Peyer's patch (tissue), 4 donors: ENCODE measurements around the gene PLEKHN1. TPM values are rescaled to one million over a fixed set of nuclear protein-coding genes. Genes with fewer than 3 reads are reported as not detected.

Source experiments
- DNase-seq, 3 donors: peaks; one replicate each; pipeline ENCODE4 v3.0.0-alpha.2; 2017 to 2019
- H3K27ac ChIP-seq, 4 donors: fragments of 200-600 bp; sonication (generic); one replicate each; pipeline ENCODE4 v1.5.1; 2016 to 2019
- H3K27me3 ChIP-seq, 2 donors: fragments of 200-600 bp; sonication (generic); one replicate each; pipeline ENCODE4 v1.5.1; 2019
- H3K36me3 ChIP-seq, 3 donors: fragments of 200-600 bp; sonication (generic); one replicate each; pipeline ENCODE4 v1.5.1; 2016 to 2019
- H3K4me1 ChIP-seq, 4 donors: fragments of 200-600 bp; sonication (generic); one replicate each; pipeline ENCODE4 v1.5.1; 2016 to 2019
- H3K4me3 ChIP-seq, 4 donors: fragments of 200-600 bp; sonication (generic); 1 replicate in 3 of 4; 2 replicates in 1 of 4; pipeline ENCODE4 v1.5.1; 2016 to 2019; ENCODE audit warnings: mild to moderate bottlenecking in 1 of 4
- H3K9me3 ChIP-seq, 4 donors: fragments of 200-600 bp; sonication (generic); one replicate each; pipeline ENCODE4 v1.5.1; 2016 to 2019; ENCODE audit warnings: mild to moderate bottlenecking in 1 of 4
- POLR2A ChIP-seq, 2 donors: fragments of 450-650 bp; IDR thresholded peaks; one replicate each; pipeline ENCODE4 v1.5.1; 2017; ENCODE audit warnings: antibody characterized with exemption in 2 of 2, mild to moderate bottlenecking in 2 of 2, moderate library complexity in 2 of 2
- total RNA-seq, 4 donors: library from RNA; depleted of rRNA; stranded (reverse); fragments of >200 nt; gene quantifications; one replicate each; pipeline ENCODE4 v1.1.0, GENCODE V29; 2016
- TF ChIP-seq, protein P1 (sequence below), 6 experiments: fragments of 450-650 bp in 4 of 6; fragments of 200-600 bp in 2 of 6; sonication (generic) in 1 of 6; IDR thresholded peaks; one replicate each; pipeline ENCODE4 v1.5.1; 2017 to 2019; ENCODE audit warnings: antibody characterized with exemption in 6 of 6, mild to moderate bottlenecking in 3 of 6, moderate library complexity in 1 of 6

Gene PLEKHN1
- total RNA-seq, 4 donors from 2014 or later, result 0.40 to 0.83 (median 0.47) TPM; not detected in 1

GRCh38 chr1:937521-937920 lies 28.8 kb upstream of the PLEKHN1 start:
- no peak for DNase-seq
- TF ChIP-seq, protein P1, sequence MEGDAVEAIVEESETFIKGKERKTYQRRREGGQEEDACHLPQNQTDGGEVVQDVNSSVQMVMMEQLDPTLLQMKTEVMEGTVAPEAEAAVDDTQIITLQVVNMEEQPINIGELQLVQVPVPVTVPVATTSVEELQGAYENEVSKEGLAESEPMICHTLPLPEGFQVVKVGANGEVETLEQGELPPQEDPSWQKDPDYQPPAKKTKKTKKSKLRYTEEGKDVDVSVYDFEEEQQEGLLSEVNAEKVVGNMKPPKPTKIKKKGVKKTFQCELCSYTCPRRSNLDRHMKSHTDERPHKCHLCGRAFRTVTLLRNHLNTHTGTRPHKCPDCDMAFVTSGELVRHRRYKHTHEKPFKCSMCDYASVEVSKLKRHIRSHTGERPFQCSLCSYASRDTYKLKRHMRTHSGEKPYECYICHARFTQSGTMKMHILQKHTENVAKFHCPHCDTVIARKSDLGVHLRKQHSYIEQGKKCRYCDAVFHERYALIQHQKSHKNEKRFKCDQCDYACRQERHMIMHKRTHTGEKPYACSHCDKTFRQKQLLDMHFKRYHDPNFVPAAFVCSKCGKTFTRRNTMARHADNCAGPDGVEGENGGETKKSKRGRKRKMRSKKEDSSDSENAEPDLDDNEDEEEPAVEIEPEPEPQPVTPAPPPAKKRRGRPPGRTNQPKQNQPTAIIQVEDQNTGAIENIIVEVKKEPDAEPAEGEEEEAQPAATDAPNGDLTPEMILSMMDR (IDR thresholded peaks at IDR 0.05), result no peak
- TF ChIP-seq POLR2A (IDR thresholded peaks at IDR 0.05), result no peak
- no peak overlapping the region for H3K4me3 ChIP-seq
- H3K27me3 ChIP-seq, result peaks cover 0 to 52% of the 10 kb centered on the region in 2 donors
- no peaks in the 10 kb centered on the region for H3K9me3 ChIP-seq
- peaks cover 5 to 38% (median 25%) of the 10 kb centered on the region in 4 donors for H3K4me1 ChIP-seq
- H3K27ac ChIP-seq, result no peak overlapping the region
- H3K36me3 ChIP-seq, result no peaks in the 10 kb centered on the region

- Histone ChIP-seq H3K36me3 (no peaks in the 10 kb centered on the region), H3K4me3 (no peak overlapping the region), H3K27me3 (peaks cover 0 to 59% of the 10 kb centered on the region in 2 donors), H3K9me3 (no peaks in the 10 kb centered on the region), H3K27ac (no peak overlapping the region), H3K4me1 (peaks cover 5 to 45% (median 27%) of the 10 kb centered on the region in 4 donors)
- TF ChIP-seq, protein P1 (IDR thresholded peaks at IDR 0.05), result peak in 4 of 6 experiments; percentile 30 to 66 (median 62)
- no peak for TF ChIP-seq POLR2A (IDR thresholded peaks at IDR 0.05)
- peak in 1 of 3 donors; percentile 63 for DNase-seq
Observed at GRCh38 chr1:938088-938683, 28.1 kb upstream of the PLEKHN1 start.

DNA sequence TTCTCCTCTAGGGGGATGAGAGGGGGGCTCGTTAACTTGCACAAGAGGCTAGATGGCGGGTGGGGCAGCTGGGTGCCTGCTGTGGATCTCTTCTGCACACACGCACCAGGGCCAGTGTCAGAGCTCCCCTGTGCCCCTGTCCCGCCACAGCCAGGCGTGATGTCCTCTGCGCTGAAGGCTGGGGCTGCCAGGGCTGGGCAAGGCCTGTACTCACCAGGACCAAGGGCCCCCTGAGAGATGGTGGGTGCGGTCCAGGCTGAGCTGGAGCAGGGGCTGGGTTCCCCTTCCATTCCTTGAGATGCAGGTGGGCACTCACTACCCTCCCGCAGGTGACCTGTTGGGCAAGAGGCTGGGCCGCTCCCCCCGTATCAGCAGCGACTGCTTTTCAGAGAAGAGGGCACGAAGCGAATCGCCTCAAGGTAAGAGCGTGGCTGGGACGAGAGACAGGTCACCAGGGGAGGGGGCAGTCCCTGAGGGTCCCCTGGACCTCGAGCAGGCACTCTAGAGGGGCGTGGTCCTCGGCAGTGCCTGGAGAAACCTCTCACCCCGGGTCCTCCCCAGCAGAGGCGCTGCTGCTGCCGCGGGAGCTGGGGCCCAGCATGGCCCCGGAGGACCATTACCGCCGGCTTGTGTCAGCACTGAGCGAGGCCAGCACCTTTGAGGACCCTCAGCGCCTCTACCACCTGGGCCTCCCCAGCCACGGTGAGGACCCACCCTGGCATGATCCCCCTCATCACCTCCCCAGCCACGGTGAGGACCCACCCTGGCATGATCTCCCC lies 27.4 kb upstream of the PLEKHN1 start:
- Histone ChIP-seq H3K27me3 (peaks cover 0 to 55% of the 10 kb centered on the region in 2 donors), H3K27ac (no peak overlapping the region), H3K9me3 (no peaks in the 10 kb centered on the region), H3K4me3 (no peak overlapping the region), H3K36me3 (no peaks in the 10 kb centered on the region), H3K4me1 (peaks cover 5 to 51% (median 27%) of the 10 kb centered on the region in 4 donors)
- no peak for DNase-seq
- TF ChIP-seq, protein P1 (IDR thresholded peaks at IDR 0.05), result no peak
- TF ChIP-seq POLR2A (IDR thresholded peaks at IDR 0.05), result no peak

DNA sequence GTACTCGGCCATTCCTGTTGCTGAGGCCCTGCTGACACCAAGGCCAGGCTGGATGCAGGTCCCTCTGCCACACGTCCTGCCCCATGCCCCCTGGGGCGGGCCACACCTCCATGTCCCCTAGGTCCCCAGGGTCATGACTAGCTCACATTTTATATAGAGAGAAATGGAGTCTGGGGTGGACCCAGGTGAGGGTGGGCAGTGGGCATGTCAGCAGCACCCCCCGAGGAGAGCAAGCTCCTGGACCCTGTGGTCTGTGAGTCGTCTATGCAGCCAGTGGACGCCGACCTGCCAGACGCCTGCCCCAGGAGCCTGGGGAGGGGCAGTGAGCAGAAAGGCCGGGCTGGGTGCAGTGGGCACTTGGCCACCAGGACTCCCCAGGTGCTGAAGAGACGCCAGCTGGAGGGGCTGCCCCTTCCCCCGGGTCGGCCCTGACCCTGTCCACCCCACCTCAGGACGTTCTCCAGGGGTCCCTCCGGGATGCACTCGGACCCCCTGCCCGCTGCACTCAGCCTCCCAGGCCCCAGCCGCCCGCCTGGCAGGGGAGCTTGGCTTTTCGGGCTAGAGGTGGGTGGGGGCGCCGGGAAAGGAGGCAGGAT lies 26.7 kb upstream of the PLEKHN1 start:
- no peak for TF ChIP-seq POLR2A (IDR thresholded peaks at IDR 0.05)
- TF ChIP-seq, protein P1 (IDR thresholded peaks at IDR 0.05), result no peak
- peaks cover 0 to 55% of the 10 kb centered on the region in 2 donors for H3K27me3 ChIP-seq
- H3K4me3 ChIP-seq, result peak overlapping the region in 2 of 4 donors; percentile 52 to 53
- no peaks in the 10 kb centered on the region for H3K36me3 ChIP-seq
- peaks cover 5 to 51% (median 27%) of the 10 kb centered on the region in 4 donors for H3K4me1 ChIP-seq
- no peak for DNase-seq
- peak overlapping the region in 1 of 4 donors; percentile 70 for H3K27ac ChIP-seq
- no peaks in the 10 kb centered on the region for H3K9me3 ChIP-seq

DNA sequence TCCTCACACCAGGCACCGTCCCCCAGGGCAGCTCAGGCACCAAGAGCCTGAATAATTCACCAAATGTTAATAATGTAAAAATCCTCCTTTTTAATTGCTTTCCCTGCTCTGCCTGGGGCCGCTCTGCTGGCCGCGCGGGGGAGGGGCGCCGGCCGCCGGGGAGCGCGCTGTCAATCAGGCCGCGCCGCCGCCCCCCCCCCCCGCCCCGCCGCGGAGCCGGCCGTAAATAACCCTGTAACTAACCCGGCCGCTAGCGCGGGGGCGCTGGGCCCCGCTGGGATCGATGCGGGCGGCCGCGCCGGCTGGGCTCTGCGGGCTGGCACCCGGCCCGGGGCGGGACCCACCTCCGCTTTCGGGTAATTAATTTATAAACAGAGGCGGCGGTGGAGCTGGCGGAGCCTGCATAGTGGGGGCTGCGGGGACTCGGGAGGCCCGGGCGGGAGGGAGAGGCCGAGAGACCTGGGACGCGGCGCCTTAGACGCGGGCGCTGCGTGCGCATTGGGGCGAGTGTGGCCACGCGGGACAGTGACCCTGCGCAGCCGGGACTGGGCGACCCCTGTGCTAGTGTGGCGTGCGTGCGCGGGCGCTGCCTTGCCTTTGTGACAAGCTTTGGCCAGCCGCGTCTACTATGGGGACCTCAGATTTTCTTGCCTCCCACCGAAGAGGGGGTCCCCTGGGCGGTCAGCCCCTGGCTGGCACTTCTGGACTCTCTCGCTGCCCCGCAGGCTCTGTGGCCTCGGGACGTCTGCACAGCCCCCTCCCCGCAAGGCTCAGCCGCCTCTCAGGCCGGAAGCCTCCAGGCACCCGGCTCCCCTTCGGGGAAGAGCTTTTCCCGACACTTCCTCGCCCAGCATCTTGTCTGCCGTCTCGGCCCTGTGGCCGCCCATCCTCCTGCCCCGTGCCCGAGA lies 25.9 kb upstream of the PLEKHN1 start:
- H3K9me3 ChIP-seq, result no peaks in the 10 kb centered on the region
- H3K36me3 ChIP-seq, result peaks cover 0 to 6% (median 0%) of the 10 kb centered on the region in 3 donors
- peak overlapping the region; percentile 49 to 74 (median 71) for H3K27ac ChIP-seq
- peaks cover 5 to 51% (median 27%) of the 10 kb centered on the region in 4 donors for H3K4me1 ChIP-seq
- no peak for TF ChIP-seq POLR2A (IDR thresholded peaks at IDR 0.05)
- TF ChIP-seq, protein P1 (IDR thresholded peaks at IDR 0.05), result no peak
- H3K4me3 ChIP-seq, result peak overlapping the region; percentile 15 to 53 (median 51)
- DNase-seq, result peak in 2 of 3 donors; percentile 63
- peaks cover 0 to 50% of the 10 kb centered on the region in 2 donors for H3K27me3 ChIP-seq
